GM23338 (cell line): ENCODE data around the gene ATF7IP2. TPM values are rescaled to one million over a fixed set of nuclear protein-coding genes. Genes with fewer than 3 reads are reported as not detected.

Source experiments
- ATAC-seq: fragments of 200-7000 bp; cut with Tn5 transposase; 3 replicates; pipeline ENCODE4 v1.9.1; 2020
- DNase-seq: peaks from one replicate; pipeline ENCODE4 v3.0.0-alpha.2; 2015; ENCODE audit warnings: low spot score
- H2AFZ ChIP-seq: fragments of 200-600 bp; sonication (generic); 2 replicates; pipeline ENCODE4 v1.8.0; 2016; ENCODE audit warnings: antibody characterized with exemption, mild to moderate bottlenecking, moderate library complexity
- H3F3A ChIP-seq: fragments of 200-600 bp; sonication (generic); replicated peaks from 2 replicates; pipeline ENCODE4 v1.8.0; 2017; ENCODE audit warnings: antibody characterized with exemption, mixed run types, low read depth
- H3K27ac ChIP-seq: fragments of 200-600 bp; sonication (generic); 2 replicates; pipeline ENCODE4 v1.6.1; 2016; ENCODE audit warnings: low read depth
- H3K27me3 ChIP-seq: fragments of 200-600 bp; sonication (generic); 2 replicates; pipeline ENCODE4 v1.8.0; 2016; ENCODE audit warnings: mild to moderate bottlenecking, mixed run types, moderate library complexity; ENCODE audit not compliant: insufficient read depth
- H3K36me3 ChIP-seq: fragments of 200-600 bp; sonication (generic); 2 replicates; pipeline ENCODE4 v1.8.0; 2016; ENCODE audit warnings: mild to moderate bottlenecking; ENCODE audit not compliant: insufficient read depth
- H3K4me1 ChIP-seq: fragments of 200-600 bp; sonication (generic); 2 replicates; pipeline ENCODE4 v1.8.0; 2016; ENCODE audit warnings: mild to moderate bottlenecking, moderate library complexity; ENCODE audit not compliant: insufficient read depth
- H3K4me2 ChIP-seq: fragments of 200-600 bp; sonication (generic); 2 replicates; pipeline ENCODE4 v1.7.1; 2017; ENCODE audit warnings: mixed run types
- H3K4me3 ChIP-seq: fragments of 200-600 bp; sonication (generic); 2 replicates; pipeline ENCODE4 v1.6.1; 2016; ENCODE audit warnings: mixed run types
- H3K79me2 ChIP-seq: fragments of 200-600 bp; sonication (generic); replicated peaks from 2 replicates; pipeline ENCODE4 v1.8.0; 2017; ENCODE audit warnings: mild to moderate bottlenecking; ENCODE audit not compliant: insufficient read depth
- H3K9me2 ChIP-seq: fragments of 200-600 bp; sonication (generic); 2 replicates; pipeline ENCODE4 v1.8.0; 2017; ENCODE audit not compliant: insufficient read depth
- H4K20me1 ChIP-seq: fragments of 200-600 bp; sonication (generic); replicated peaks from 2 replicates; pipeline ENCODE4 v1.8.0; 2017; ENCODE audit warnings: mild to moderate bottlenecking; ENCODE audit not compliant: insufficient read depth
- H3K27ac Mint-ChIP-seq: 2 replicates; pipeline ENCODE4 v1.8.0; 2020; ENCODE audit warnings: inconsistent platforms, mild to moderate bottlenecking, moderate library complexity, mixed read lengths
- H3K27me3 Mint-ChIP-seq: 3 replicates; pipeline ENCODE4 v1.8.0; 2022; ENCODE audit warnings: low read depth, mild to moderate bottlenecking, moderate library complexity, mixed read lengths, inconsistent platforms; ENCODE audit not compliant: insufficient read depth, poor library complexity
- H3K36me3 Mint-ChIP-seq: 3 replicates; pipeline ENCODE4 v1.8.0; 2021; ENCODE audit warnings: low read depth, mild to moderate bottlenecking, inconsistent platforms, moderate library complexity, mixed read lengths
- H3K4me1 Mint-ChIP-seq: 3 replicates; pipeline ENCODE4 v1.8.0; 2020; ENCODE audit warnings: mild to moderate bottlenecking, inconsistent platforms, mixed read lengths
- H3K4me3 Mint-ChIP-seq: 3 replicates; pipeline ENCODE4 v1.8.0; 2021; ENCODE audit warnings: moderate library complexity, mild to moderate bottlenecking, inconsistent platforms, mixed read lengths
- H3K9me3 Mint-ChIP-seq: 3 replicates; pipeline ENCODE4 v1.8.0; 2020; ENCODE audit warnings: moderate library complexity, mild to moderate bottlenecking, inconsistent platforms, mixed read lengths
- CREB1 ChIP-seq: fragments of 250-450 bp; sonication (Bioruptor Pico); IDR thresholded peaks from 2 replicates; pipeline ENCODE4 v1.5.0; 2020; ENCODE audit warnings: low read depth, mild to moderate bottlenecking, moderate library complexity
- EZH2 ChIP-seq: fragments of 200-600 bp; sonication (generic); IDR thresholded peaks from one replicate; pipeline ENCODE4 v1.8.0; 2017; ENCODE audit warnings: antibody characterized with exemption, mild to moderate bottlenecking, low read depth; ENCODE audit not compliant: unreplicated experiment
- EZH2phosphoT487 ChIP-seq: fragments of 200-600 bp; sonication (generic); IDR thresholded peaks from one replicate; pipeline ENCODE4 v1.8.1; 2018; ENCODE audit warnings: antibody characterized with exemption; ENCODE audit not compliant: unreplicated experiment
- JUNB ChIP-seq: IDR thresholded peaks from one replicate; pipeline ENCODE4 v1.6.1; 2016; ENCODE audit warnings: antibody characterized with exemption; ENCODE audit not compliant: unreplicated experiment
- NANOG ChIP-seq: IDR thresholded peaks from 2 replicates; pipeline ENCODE4 v1.6.1; 2016; ENCODE audit warnings: antibody characterized with exemption, borderline replicate concordance
- POLR2AphosphoS5 ChIP-seq: IDR thresholded peaks from 2 replicates; pipeline ENCODE4 v1.6.1; 2016; ENCODE audit warnings: antibody characterized with exemption, low read depth
- STAT1 ChIP-seq: IDR thresholded peaks from one replicate; pipeline ENCODE4 v1.6.1; 2016; ENCODE audit warnings: antibody characterized with exemption; ENCODE audit not compliant: unreplicated experiment
- ZNF114 ChIP-seq: fragments of 250-450 bp; sonication (Bioruptor Pico); IDR thresholded peaks from 2 replicates; pipeline ENCODE4 v1.5.0; 2020; ENCODE audit warnings: mild to moderate bottlenecking, moderate library complexity
- ZNF331 ChIP-seq: fragments of 250-450 bp; sonication (Bioruptor Pico); IDR thresholded peaks from 2 replicates; pipeline ENCODE4 v1.5.0; 2020; ENCODE audit warnings: low read depth, mild to moderate bottlenecking, moderate library complexity
- polyA plus RNA-seq: library from polyadenylated mRNA; unstranded; fragments of >200 nt; fragmentation: Nextera tagmentation; extraction: Ambion mirVana; gene quantifications from 2 replicates; pipeline ENCODE4 v1.2.1, GENCODE V29; 2016
- total RNA-seq: library from RNA; depleted of rRNA; stranded (reverse); fragments of >200 nt; shearing (Covaris generic); gene quantifications from 2 replicates; pipeline ENCODE4 v1.2.3, GENCODE V29; 2014
- TF ChIP-seq, protein P1 (sequence below): IDR thresholded peaks from 2 replicates; pipeline ENCODE4 v1.6.1; 2016; ENCODE audit warnings: antibody characterized with exemption
- TF ChIP-seq, protein P2 (sequence below): fragments of 250-450 bp; sonication (Bioruptor Pico); IDR thresholded peaks from 2 replicates; pipeline ENCODE4 v1.5.0; 2020; ENCODE audit warnings: mild to moderate bottlenecking, moderate library complexity
- TF ChIP-seq, protein P3 (sequence below): IDR thresholded peaks from one replicate; pipeline ENCODE4 v1.6.1; 2018; ENCODE audit warnings: antibody characterized with exemption; ENCODE audit not compliant: unreplicated experiment
- TF ChIP-seq, protein P4 (sequence below), 2 experiments: fragments of 200-600 bp in 1 of 2; sonication (generic) in 1 of 2; conservative IDR thresholded peaks; 2 replicates each; pipeline versions ENCODE4 v1.5.1 to v1.6.1; 2016 to 2017; ENCODE audit warnings: antibody characterized with exemption in 2 of 2, low read depth in 2 of 2, mild to moderate bottlenecking in 2 of 2, moderate library complexity in 1 of 2

The ATF7IP2 gene
- total and polyA plus RNA-seq, 2 experiments from 2014 or later, result 27.9 to 55.7 TPM

DNA sequence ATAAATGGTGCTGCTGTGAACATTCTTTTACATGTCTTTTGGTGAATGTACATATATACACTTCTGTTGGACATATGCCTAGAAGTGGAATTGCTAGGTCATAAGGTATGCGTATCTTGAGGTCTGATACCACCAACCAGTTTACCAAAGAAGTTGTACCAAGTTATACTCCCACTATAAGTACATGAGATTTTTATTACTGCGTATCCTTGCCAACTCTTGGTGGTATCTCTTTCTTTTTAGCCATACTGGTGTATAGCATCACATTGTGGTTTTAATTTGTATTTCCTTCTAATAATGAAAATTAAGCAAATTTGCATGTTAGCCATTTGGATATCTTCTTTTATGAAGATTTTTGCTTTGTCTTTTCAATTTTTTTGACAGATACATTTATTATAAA is 80.5 kb downstream of the ATF7IP2 start:
- H3K4me3 ChIP-seq, result no peak overlapping the region
- H3K4me3 Mint-ChIP-seq, result no peak overlapping the region
- H2AFZ ChIP-seq, result no peak overlapping the region
- H4K20me1 ChIP-seq, result no peaks in the 10 kb centered on the region
- H3K9me2 ChIP-seq, result no peaks in the 10 kb centered on the region
- no peak overlapping the region for H3K27ac Mint-ChIP-seq
- peaks cover 3% of the 10 kb centered on the region; the same call in 1 of the 3 replicates for H3K36me3 Mint-ChIP-seq
- ATAC-seq (no peak), DNase-seq (no peak)
- H3K27me3 ChIP-seq, result no peaks in the 10 kb centered on the region
- no peak overlapping the region for H3K27ac ChIP-seq
- no peak for TF ChIP-seq EZH2
- TF ChIP-seq, protein P1, sequence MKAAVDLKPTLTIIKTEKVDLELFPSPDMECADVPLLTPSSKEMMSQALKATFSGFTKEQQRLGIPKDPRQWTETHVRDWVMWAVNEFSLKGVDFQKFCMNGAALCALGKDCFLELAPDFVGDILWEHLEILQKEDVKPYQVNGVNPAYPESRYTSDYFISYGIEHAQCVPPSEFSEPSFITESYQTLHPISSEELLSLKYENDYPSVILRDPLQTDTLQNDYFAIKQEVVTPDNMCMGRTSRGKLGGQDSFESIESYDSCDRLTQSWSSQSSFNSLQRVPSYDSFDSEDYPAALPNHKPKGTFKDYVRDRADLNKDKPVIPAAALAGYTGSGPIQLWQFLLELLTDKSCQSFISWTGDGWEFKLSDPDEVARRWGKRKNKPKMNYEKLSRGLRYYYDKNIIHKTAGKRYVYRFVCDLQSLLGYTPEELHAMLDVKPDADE, result no peak
- no peak for TF ChIP-seq ZNF331 (CRISPR knock-in tag)
- no peak for TF ChIP-seq POLR2AphosphoS5
- TF ChIP-seq, protein P2, sequence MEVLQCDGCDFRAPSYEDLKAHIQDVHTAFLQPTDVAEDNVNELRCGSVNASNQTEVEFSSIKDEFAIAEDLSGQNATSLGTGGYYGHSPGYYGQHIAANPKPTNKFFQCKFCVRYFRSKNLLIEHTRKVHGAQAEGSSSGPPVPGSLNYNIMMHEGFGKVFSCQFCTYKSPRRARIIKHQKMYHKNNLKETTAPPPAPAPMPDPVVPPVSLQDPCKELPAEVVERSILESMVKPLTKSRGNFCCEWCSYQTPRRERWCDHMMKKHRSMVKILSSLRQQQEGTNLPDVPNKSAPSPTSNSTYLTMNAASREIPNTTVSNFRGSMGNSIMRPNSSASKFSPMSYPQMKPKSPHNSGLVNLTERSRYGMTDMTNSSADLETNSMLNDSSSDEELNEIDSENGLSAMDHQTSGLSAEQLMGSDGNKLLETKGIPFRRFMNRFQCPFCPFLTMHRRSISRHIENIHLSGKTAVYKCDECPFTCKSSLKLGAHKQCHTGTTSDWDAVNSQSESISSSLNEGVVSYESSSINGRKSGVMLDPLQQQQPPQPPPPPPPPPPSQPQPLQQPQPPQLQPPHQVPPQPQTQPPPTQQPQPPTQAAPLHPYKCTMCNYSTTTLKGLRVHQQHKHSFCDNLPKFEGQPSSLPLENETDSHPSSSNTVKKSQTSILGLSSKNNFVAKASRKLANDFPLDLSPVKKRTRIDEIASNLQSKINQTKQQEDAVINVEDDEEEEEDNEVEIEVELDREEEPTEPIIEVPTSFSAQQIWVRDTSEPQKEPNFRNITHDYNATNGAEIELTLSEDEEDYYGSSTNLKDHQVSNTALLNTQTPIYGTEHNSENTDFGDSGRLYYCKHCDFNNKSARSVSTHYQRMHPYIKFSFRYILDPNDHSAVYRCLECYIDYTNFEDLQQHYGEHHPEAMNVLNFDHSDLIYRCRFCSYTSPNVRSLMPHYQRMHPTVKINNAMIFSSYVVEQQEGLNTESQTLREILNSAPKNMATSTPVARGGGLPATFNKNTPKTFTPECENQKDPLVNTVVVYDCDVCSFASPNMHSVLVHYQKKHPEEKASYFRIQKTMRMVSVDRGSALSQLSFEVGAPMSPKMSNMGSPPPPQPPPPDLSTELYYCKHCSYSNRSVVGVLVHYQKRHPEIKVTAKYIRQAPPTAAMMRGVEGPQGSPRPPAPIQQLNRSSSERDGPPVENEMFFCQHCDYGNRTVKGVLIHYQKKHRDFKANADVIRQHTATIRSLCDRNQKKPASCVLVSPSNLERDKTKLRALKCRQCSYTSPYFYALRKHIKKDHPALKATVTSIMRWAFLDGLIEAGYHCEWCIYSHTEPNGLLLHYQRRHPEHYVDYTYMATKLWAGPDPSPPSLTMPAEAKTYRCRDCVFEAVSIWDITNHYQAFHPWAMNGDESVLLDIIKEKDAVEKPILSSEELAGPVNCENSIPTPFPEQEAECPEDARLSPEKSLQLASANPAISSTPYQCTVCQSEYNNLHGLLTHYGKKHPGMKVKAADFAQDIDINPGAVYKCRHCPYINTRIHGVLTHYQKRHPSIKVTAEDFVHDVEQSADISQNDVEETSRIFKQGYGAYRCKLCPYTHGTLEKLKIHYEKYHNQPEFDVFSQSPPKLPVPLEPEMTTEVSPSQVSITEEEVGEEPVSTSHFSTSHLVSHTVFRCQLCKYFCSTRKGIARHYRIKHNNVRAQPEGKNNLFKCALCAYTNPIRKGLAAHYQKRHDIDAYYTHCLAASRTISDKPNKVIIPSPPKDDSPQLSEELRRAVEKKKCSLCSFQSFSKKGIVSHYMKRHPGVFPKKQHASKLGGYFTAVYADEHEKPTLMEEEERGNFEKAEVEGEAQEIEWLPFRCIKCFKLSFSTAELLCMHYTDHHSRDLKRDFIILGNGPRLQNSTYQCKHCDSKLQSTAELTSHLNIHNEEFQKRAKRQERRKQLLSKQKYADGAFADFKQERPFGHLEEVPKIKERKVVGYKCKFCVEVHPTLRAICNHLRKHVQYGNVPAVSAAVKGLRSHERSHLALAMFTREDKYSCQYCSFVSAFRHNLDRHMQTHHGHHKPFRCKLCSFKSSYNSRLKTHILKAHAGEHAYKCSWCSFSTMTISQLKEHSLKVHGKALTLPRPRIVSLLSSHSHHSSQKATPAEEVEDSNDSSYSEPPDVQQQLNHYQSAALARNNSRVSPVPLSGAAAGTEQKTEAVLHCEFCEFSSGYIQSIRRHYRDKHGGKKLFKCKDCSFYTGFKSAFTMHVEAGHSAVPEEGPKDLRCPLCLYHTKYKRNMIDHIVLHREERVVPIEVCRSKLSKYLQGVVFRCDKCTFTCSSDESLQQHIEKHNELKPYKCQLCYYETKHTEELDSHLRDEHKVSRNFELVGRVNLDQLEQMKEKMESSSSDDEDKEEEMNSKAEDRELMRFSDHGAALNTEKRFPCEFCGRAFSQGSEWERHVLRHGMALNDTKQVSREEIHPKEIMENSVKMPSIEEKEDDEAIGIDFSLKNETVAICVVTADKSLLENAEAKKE (CRISPR knock-in tag), result no peak
- no peak for TF ChIP-seq JUNB
- TF ChIP-seq, protein P3, sequence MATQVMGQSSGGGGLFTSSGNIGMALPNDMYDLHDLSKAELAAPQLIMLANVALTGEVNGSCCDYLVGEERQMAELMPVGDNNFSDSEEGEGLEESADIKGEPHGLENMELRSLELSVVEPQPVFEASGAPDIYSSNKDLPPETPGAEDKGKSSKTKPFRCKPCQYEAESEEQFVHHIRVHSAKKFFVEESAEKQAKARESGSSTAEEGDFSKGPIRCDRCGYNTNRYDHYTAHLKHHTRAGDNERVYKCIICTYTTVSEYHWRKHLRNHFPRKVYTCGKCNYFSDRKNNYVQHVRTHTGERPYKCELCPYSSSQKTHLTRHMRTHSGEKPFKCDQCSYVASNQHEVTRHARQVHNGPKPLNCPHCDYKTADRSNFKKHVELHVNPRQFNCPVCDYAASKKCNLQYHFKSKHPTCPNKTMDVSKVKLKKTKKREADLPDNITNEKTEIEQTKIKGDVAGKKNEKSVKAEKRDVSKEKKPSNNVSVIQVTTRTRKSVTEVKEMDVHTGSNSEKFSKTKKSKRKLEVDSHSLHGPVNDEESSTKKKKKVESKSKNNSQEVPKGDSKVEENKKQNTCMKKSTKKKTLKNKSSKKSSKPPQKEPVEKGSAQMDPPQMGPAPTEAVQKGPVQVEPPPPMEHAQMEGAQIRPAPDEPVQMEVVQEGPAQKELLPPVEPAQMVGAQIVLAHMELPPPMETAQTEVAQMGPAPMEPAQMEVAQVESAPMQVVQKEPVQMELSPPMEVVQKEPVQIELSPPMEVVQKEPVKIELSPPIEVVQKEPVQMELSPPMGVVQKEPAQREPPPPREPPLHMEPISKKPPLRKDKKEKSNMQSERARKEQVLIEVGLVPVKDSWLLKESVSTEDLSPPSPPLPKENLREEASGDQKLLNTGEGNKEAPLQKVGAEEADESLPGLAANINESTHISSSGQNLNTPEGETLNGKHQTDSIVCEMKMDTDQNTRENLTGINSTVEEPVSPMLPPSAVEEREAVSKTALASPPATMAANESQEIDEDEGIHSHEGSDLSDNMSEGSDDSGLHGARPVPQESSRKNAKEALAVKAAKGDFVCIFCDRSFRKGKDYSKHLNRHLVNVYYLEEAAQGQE, result no peak
- TF ChIP-seq ZNF114 (CRISPR knock-in tag), result no peak
- no peak for TF ChIP-seq STAT1
- TF ChIP-seq NANOG, result no peak
- no peak for TF ChIP-seq EZH2phosphoT487
- TF ChIP-seq, protein P4, sequence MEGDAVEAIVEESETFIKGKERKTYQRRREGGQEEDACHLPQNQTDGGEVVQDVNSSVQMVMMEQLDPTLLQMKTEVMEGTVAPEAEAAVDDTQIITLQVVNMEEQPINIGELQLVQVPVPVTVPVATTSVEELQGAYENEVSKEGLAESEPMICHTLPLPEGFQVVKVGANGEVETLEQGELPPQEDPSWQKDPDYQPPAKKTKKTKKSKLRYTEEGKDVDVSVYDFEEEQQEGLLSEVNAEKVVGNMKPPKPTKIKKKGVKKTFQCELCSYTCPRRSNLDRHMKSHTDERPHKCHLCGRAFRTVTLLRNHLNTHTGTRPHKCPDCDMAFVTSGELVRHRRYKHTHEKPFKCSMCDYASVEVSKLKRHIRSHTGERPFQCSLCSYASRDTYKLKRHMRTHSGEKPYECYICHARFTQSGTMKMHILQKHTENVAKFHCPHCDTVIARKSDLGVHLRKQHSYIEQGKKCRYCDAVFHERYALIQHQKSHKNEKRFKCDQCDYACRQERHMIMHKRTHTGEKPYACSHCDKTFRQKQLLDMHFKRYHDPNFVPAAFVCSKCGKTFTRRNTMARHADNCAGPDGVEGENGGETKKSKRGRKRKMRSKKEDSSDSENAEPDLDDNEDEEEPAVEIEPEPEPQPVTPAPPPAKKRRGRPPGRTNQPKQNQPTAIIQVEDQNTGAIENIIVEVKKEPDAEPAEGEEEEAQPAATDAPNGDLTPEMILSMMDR (conservative IDR thresholded peaks at IDR 0.05; ENCODE audit: low read depth in 2 of 2), result no peak
- TF ChIP-seq CREB1 (CRISPR knock-in tag), result no peak
- H3K4me1 Mint-ChIP-seq, result no peaks in the 10 kb centered on the region
- H3K27me3 Mint-ChIP-seq, result no peaks in the 10 kb centered on the region
- H3K4me2 ChIP-seq, result no peak overlapping the region
- no peaks in the 10 kb centered on the region for H3K9me3 Mint-ChIP-seq
- no peaks in the 10 kb centered on the region for H3K79me2 ChIP-seq
- no peaks in the 10 kb centered on the region for H3K4me1 ChIP-seq
- H3F3A ChIP-seq, result no peaks in the 10 kb centered on the region
- H3K36me3 ChIP-seq, result no peaks in the 10 kb centered on the region
